Measurements from ENCODE around the gene PTX3. TPM values are rescaled to one million over a fixed set of nuclear protein-coding genes. Genes with fewer than 3 reads are reported as not detected.

The PTX3 gene
- total and polyA plus RNA-seq, 2 of the 13 experiments (the other 11 are each of a cell fraction or from before 2014, with no cell fraction given), result not detected

GRCh38 chr3:157477441-157477840 is 40.8 kb downstream of the PTX3 start:
- no peak for ATAC-seq
- no peaks in the 10 kb centered on the region for H3K36me3 ChIP-seq (replicated peaks in 1 of 2; ENCODE audit: control insufficient read depth in 1 of 2, insufficient read depth in 2 of 2, low read length in 2 of 2)
- TF ChIP-seq HOXA9 (CRISPR knock-in tag; IDR thresholded peaks at IDR 0.05; ENCODE audit: borderline replicate concordance) (no peak), ZNF20 (CRISPR knock-in tag; IDR thresholded peaks at IDR 0.05) (no peak), ZBTB26 (CRISPR knock-in tag; IDR thresholded peaks at IDR 0.05; ENCODE audit: borderline replicate concordance) (no peak), E2F5 (CRISPR knock-in tag; conservative IDR thresholded peaks at IDR 0.05) (no peak)
- TF ChIP-seq, protein P1, sequence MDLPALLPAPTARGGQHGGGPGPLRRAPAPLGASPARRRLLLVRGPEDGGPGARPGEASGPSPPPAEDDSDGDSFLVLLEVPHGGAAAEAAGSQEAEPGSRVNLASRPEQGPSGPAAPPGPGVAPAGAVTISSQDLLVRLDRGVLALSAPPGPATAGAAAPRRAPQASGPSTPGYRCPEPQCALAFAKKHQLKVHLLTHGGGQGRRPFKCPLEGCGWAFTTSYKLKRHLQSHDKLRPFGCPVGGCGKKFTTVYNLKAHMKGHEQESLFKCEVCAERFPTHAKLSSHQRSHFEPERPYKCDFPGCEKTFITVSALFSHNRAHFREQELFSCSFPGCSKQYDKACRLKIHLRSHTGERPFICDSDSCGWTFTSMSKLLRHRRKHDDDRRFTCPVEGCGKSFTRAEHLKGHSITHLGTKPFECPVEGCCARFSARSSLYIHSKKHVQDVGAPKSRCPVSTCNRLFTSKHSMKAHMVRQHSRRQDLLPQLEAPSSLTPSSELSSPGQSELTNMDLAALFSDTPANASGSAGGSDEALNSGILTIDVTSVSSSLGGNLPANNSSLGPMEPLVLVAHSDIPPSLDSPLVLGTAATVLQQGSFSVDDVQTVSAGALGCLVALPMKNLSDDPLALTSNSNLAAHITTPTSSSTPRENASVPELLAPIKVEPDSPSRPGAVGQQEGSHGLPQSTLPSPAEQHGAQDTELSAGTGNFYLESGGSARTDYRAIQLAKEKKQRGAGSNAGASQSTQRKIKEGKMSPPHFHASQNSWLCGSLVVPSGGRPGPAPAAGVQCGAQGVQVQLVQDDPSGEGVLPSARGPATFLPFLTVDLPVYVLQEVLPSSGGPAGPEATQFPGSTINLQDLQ (CRISPR knock-in tag; IDR thresholded peaks at IDR 0.05), result no peak
- H2AFZ ChIP-seq (ENCODE audit: low read length), result no peak overlapping the region
- intact Hi-C loops (cut with micrococcal nuclease; ENCODE audit: unreplicated experiment) (no loop called here), in situ Hi-C loops (cut with HindIII; ENCODE audit: extremely low pct_ligation_motif_present, low pct_unique_long_range_greater_than_20kb) (no loop called here)
- H3K27me3 ChIP-seq (ENCODE audit: control insufficient read depth in 1 of 2, insufficient read depth in 2 of 2, low read length in 2 of 2), result no peaks in the 10 kb centered on the region
- no TSS peak for BruUV-seq (replicated peaks)
- H3K4me2 ChIP-seq (ENCODE audit: low read depth, low read length), result no peak overlapping the region
- no peak overlapping the region for H3K9ac ChIP-seq (ENCODE audit: insufficient read depth, low read depth, low read length)
- no peak for DNase-seq (ENCODE audit: low spot score)
- no peaks in the 10 kb centered on the region for H3K79me2 ChIP-seq (ENCODE audit: insufficient read depth, low read length)
- no peak for FAIRE-seq
- no peak overlapping the region for H3K27ac ChIP-seq (ENCODE audit: extremely low read length, insufficient read depth, low read length)
- H3K4me3 ChIP-seq (replicated peaks in 1 of 3; ENCODE audit: insufficient read depth in 1 of 3, low read depth in 2 of 3, low read length in 3 of 3), result no peak overlapping the region
- H4K20me1 ChIP-seq (ENCODE audit: insufficient read depth, low read length), result no peaks in the 10 kb centered on the region
- CTCF ChIA-PET (ENCODE audit: low intra/inter-chr PET ratio, low total read pairs), result no interaction called here
- POLR2A ChIA-PET, result no interaction called here
- H3K9me3 ChIP-seq (ENCODE audit: low read length), result no peaks in the 10 kb centered on the region
- 0% methylated on average over 3 of the region's 3 CpGs for WGBS (ENCODE audit: low lambda C conversion rate)
- no peaks in the 10 kb centered on the region for H3K4me1 ChIP-seq (ENCODE audit: insufficient read depth, low read length)
